Measurements from ENCODE around the gene EXOC6.
A peak's percentile ranks its signal among the peaks of the same experiment; 100 is the strongest.

Gene EXOC6

GRCh38 chr10:92847202-92847864 is 987 bp upstream of the EXOC6 start:
- no peak overlapping the region for H3K9ac ChIP-seq
- H3K36me3 ChIP-seq (ENCODE audit: insufficient read depth): no peaks in the 10 kb centered on the region
- H3K79me2 ChIP-seq (ENCODE audit: insufficient read depth, low read depth): no peaks in the 10 kb centered on the region
- TF ChIP-seq CTCF (conservative IDR thresholded peaks at IDR 0.05; ENCODE audit: low read depth, low read length): no peak
- no peak overlapping the region for H3K4me3 ChIP-seq (IDR thresholded peaks at IDR 0.05; ENCODE audit: insufficient read depth, low read depth, low read length)
- no peaks in the 10 kb centered on the region for H4K20me1 ChIP-seq (ENCODE audit: insufficient read depth)
- no peaks in the 10 kb centered on the region for H3K27me3 ChIP-seq (ENCODE audit: insufficient read depth, low read depth)
- H2AFZ ChIP-seq (ENCODE audit: low read depth): peak overlapping the region; percentile 97
- H3K27ac ChIP-seq: no peak overlapping the region
- H3K4me1 ChIP-seq (ENCODE audit: low read depth, poor library complexity, severe bottlenecking): peaks cover 49% of the 10 kb centered on the region
- peak overlapping the region; percentile 90; the same call in 1 of the 2 replicates for H3K4me2 ChIP-seq

GRCh38 chr10:92848037-92848440 is 281 bp upstream of the EXOC6 start:
- Histone ChIP-seq H2AFZ (ENCODE audit: low read depth) (peak overlapping the region; percentile 97), H3K4me1 (ENCODE audit: low read depth, poor library complexity, severe bottlenecking) (peaks cover 49% of the 10 kb centered on the region), H3K27ac (no peak overlapping the region), H3K79me2 (ENCODE audit: insufficient read depth, low read depth) (no peaks in the 10 kb centered on the region), H3K9ac (peak overlapping the region; percentile 88; the same call in 1 of the 2 replicates), H3K4me3 (IDR thresholded peaks at IDR 0.05; ENCODE audit: insufficient read depth, low read depth, low read length) (no peak overlapping the region), H3K36me3 (ENCODE audit: insufficient read depth) (no peaks in the 10 kb centered on the region), H4K20me1 (ENCODE audit: insufficient read depth) (no peaks in the 10 kb centered on the region), H3K27me3 (ENCODE audit: insufficient read depth, low read depth) (no peaks in the 10 kb centered on the region), H3K4me2 (peak overlapping the region; percentile 90)
- no peak for TF ChIP-seq CTCF (conservative IDR thresholded peaks at IDR 0.05; ENCODE audit: low read depth, low read length)

GRCh38 chr10:92849234-92849525 is 860 bp downstream of the EXOC6 start:
- H3K79me2 ChIP-seq (ENCODE audit: insufficient read depth, low read depth): no peaks in the 10 kb centered on the region
- no peaks in the 10 kb centered on the region for H3K27me3 ChIP-seq (ENCODE audit: insufficient read depth, low read depth)
- peak overlapping the region; percentile 88 for H3K9ac ChIP-seq
- peak overlapping the region; percentile 88 for H2AFZ ChIP-seq (ENCODE audit: low read depth)
- no peak overlapping the region for H3K4me3 ChIP-seq (IDR thresholded peaks at IDR 0.05; ENCODE audit: insufficient read depth, low read depth, low read length)
- H3K27ac ChIP-seq: peak overlapping the region; percentile 79
- TF ChIP-seq CTCF (conservative IDR thresholded peaks at IDR 0.05; ENCODE audit: low read depth, low read length): no peak
- H3K4me1 ChIP-seq (ENCODE audit: low read depth, poor library complexity, severe bottlenecking): peaks cover 44% of the 10 kb centered on the region
- no peaks in the 10 kb centered on the region for H3K36me3 ChIP-seq (ENCODE audit: insufficient read depth)
- peak overlapping the region; percentile 80 for H3K4me2 ChIP-seq
- no peaks in the 10 kb centered on the region for H4K20me1 ChIP-seq (ENCODE audit: insufficient read depth)

GRCh38 chr10:92849576-92850090 is 1.3 kb downstream of the EXOC6 start:
- no peak overlapping the region for H3K4me3 ChIP-seq (IDR thresholded peaks at IDR 0.05; ENCODE audit: insufficient read depth, low read depth, low read length)
- peak overlapping the region; percentile 88; the same call in 1 of the 2 replicates for H3K9ac ChIP-seq
- no peaks in the 10 kb centered on the region for H4K20me1 ChIP-seq (ENCODE audit: insufficient read depth)
- H3K4me1 ChIP-seq (ENCODE audit: low read depth, poor library complexity, severe bottlenecking): peaks cover 44% of the 10 kb centered on the region
- no peak for TF ChIP-seq CTCF (conservative IDR thresholded peaks at IDR 0.05; ENCODE audit: low read depth, low read length)
- peak overlapping the region; percentile 79; the same call in 1 of the 2 replicates for H3K27ac ChIP-seq
- H3K27me3 ChIP-seq (ENCODE audit: insufficient read depth, low read depth): no peaks in the 10 kb centered on the region
- peak overlapping the region; percentile 88 for H2AFZ ChIP-seq (ENCODE audit: low read depth)
- H3K36me3 ChIP-seq (ENCODE audit: insufficient read depth): no peaks in the 10 kb centered on the region
- H3K79me2 ChIP-seq (ENCODE audit: insufficient read depth, low read depth): no peaks in the 10 kb centered on the region
- peak overlapping the region; percentile 80 for H3K4me2 ChIP-seq

Data from KMS-11 (cell line).